ENCODE data around the gene GRAP.

GRAP gene

DNA sequence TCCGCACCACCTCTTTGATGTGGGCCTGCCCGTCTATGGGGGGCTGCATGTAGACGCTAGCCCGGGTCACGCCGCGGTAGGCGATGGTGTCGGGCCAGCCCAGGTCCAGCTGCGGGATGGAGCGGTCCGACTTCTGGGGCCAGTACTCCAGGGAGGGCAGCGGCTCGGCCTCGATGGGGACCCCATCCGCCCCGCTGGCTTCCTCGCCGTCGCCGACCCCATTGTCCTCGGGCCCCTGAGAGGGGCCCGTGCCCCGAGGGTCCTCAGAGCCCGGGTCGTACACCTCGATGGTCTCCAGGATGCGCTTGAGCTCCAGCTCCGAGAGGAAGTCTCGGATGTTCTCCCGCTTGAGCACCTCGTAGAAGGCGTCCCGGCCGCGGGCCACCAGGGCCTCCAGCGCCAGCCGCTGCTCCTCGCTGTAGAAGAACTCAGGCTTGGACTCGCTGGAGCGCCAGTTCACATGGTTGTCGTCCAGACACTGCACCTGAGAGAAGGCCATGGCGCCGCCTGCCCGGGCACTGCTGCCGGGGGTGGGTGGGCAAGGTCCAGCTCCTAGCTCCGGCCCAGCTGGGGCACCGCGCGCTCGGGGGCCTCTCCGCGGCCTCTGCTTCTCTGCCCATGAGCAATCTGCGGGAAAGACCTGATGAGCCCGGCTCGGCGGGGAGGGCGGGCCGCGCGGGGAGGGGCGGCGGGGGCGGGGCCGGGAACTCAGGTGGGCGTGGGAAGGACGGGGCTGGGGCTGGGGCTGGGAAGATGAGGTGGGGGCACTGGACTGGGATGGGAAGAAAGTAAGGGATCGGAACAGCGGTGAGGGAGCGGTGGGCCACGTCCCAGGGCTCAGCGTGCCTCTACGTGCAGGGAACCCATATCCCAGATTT lies 43.0 kb downstream of the GRAP start:
- H3K4me3 ChIP-seq (ENCODE audit: low read depth in 1 of 2, low read length in 2 of 2), result no peak overlapping the region
- H3K36me3 ChIP-seq (ENCODE audit: insufficient read depth, low read length), result no peaks in the 10 kb centered on the region
- H3K27me3 ChIP-seq (ENCODE audit: insufficient read depth, low read length, poor library complexity), result no peaks in the 10 kb centered on the region
- TF ChIP-seq, protein P1, sequence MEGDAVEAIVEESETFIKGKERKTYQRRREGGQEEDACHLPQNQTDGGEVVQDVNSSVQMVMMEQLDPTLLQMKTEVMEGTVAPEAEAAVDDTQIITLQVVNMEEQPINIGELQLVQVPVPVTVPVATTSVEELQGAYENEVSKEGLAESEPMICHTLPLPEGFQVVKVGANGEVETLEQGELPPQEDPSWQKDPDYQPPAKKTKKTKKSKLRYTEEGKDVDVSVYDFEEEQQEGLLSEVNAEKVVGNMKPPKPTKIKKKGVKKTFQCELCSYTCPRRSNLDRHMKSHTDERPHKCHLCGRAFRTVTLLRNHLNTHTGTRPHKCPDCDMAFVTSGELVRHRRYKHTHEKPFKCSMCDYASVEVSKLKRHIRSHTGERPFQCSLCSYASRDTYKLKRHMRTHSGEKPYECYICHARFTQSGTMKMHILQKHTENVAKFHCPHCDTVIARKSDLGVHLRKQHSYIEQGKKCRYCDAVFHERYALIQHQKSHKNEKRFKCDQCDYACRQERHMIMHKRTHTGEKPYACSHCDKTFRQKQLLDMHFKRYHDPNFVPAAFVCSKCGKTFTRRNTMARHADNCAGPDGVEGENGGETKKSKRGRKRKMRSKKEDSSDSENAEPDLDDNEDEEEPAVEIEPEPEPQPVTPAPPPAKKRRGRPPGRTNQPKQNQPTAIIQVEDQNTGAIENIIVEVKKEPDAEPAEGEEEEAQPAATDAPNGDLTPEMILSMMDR (IDR thresholded peaks at IDR 0.05; ENCODE audit: borderline replicate concordance, extremely low read depth, low read length, poor library complexity, severe bottlenecking), result no peak
- no peak for TF ChIP-seq EZH2 (IDR thresholded peaks at IDR 0.05; ENCODE audit: borderline replicate concordance, low read depth, low read length, severe bottlenecking)
- H3K27ac ChIP-seq (ENCODE audit: low read length), result no peak overlapping the region
- DNase-seq (no peak), ATAC-seq (ENCODE audit: insufficient read depth, low read depth) (no peak)
- no peaks in the 10 kb centered on the region for H3K79me2 ChIP-seq (ENCODE audit: insufficient read depth, low read length)
- H3K9me3 ChIP-seq (ENCODE audit: insufficient read depth, low read length, severe bottlenecking), result no peaks in the 10 kb centered on the region
- no peak overlapping the region for H3K9ac ChIP-seq (ENCODE audit: low read depth, low read length)
- no peak overlapping the region for H3K4me2 ChIP-seq (ENCODE audit: insufficient read depth, low read length)
- H3K4me1 ChIP-seq (ENCODE audit: insufficient read depth, low read length), result no peaks in the 10 kb centered on the region
- 0 out of 2 replicates have a peak, but pooled peaks cover 4% of the 10 kb centered on the region for H4K20me1 ChIP-seq (ENCODE audit: insufficient read depth, low read length)
- no peak overlapping the region for H2AFZ ChIP-seq (ENCODE audit: low read depth, low read length)

DNA sequence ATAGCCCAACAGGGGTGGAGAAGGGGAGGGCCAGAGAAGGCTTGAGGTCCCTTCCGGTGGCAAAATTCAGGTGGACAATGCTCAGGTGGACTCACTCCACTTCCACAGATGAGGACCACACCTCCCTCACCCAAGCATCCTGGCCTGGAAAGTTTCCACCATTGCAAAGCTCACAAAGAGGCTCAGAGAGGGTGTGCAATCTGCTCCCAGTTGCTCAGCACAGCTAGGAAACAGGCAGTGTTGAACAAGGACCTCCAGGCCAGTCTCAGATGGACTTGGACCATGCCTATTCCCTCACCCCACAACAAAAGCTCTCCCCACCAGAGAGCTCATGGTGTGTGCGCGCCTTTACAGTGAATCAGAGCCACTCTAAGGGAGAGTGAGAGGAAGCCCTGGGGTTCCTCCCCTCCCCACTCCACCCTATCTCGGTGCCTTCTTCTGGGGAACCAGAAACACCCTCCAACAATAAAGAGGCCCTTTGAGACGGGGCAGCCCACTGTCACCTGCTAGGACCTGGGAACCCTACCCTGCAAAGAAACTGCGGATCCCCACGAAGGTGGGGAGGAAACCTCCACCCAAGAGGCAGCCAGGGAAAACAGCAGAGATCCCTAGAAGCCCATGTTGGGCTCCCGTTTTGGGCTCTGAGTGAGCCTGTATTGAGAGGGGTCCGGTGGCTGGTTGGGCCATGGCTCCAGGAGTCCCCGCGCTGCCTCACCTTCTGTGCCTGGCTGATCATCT lies 43.8 kb downstream of the GRAP start:
- no peak for ATAC-seq (ENCODE audit: insufficient read depth, low read depth)
- no peak for TF ChIP-seq EZH2 (IDR thresholded peaks at IDR 0.05; ENCODE audit: borderline replicate concordance, low read depth, low read length, severe bottlenecking)
- TF ChIP-seq, protein P1 (IDR thresholded peaks at IDR 0.05; ENCODE audit: borderline replicate concordance, extremely low read depth, low read length, poor library complexity, severe bottlenecking), result no peak
- no peak overlapping the region for H3K4me3 ChIP-seq (ENCODE audit: low read depth in 1 of 2, low read length in 2 of 2)
- H3K4me1 ChIP-seq (ENCODE audit: insufficient read depth, low read length), result no peaks in the 10 kb centered on the region
- no peak overlapping the region for H2AFZ ChIP-seq (ENCODE audit: low read depth, low read length)
- 0 out of 2 replicates have a peak, but pooled peaks cover 10% of the 10 kb centered on the region for H4K20me1 ChIP-seq (ENCODE audit: insufficient read depth, low read length)
- H3K36me3 ChIP-seq (ENCODE audit: insufficient read depth, low read length), result no peaks in the 10 kb centered on the region
- H3K4me2 ChIP-seq (ENCODE audit: insufficient read depth, low read length), result no peak overlapping the region
- H3K79me2 ChIP-seq (ENCODE audit: insufficient read depth, low read length), result no peaks in the 10 kb centered on the region
- no peak overlapping the region for H3K9ac ChIP-seq (ENCODE audit: low read depth, low read length)
- DNase-seq, result no peak
- no peaks in the 10 kb centered on the region for H3K27me3 ChIP-seq (ENCODE audit: insufficient read depth, low read length, poor library complexity)
- no peaks in the 10 kb centered on the region for H3K9me3 ChIP-seq (ENCODE audit: insufficient read depth, low read length, severe bottlenecking)
- H3K27ac ChIP-seq (ENCODE audit: low read length), result no peak overlapping the region

DNA sequence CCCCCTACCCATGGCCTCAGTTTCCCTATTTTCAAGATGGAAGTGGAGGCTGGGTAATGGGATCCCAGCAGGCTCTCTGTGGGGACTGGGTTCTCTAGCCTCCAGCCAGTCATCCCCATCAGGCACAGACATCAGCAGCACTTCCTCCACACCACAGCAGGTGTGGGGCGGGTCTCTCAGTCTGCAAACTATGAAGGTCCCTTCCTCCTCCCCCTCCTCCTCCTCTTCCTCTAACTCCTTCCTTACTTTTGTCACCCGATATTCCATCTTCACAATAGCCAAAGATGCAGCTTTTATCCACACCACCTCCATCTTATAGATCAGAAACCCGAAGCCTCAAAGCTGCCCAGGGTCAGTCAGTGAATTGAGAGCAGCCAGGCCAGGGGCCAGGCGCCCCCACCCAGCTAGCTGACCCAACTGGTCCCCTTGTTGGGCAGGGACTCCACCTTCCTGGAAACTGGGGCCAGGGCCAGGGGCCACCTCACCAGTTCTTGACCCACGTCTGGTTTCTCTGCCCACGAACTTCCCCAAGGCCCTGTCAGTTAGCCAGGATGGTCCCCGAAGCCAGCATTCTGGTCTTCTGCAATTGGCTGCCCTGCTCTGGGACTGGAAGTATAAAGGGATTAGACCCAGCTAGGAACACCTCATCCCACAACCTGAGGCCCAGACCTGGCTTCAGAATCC lies 44.7 kb downstream of the GRAP start:
- no peak overlapping the region for H3K4me2 ChIP-seq (ENCODE audit: insufficient read depth, low read length)
- no peaks in the 10 kb centered on the region for H3K4me1 ChIP-seq (ENCODE audit: insufficient read depth, low read length)
- no peaks in the 10 kb centered on the region for H3K27me3 ChIP-seq (ENCODE audit: insufficient read depth, low read length, poor library complexity)
- TF ChIP-seq, protein P1 (IDR thresholded peaks at IDR 0.05; ENCODE audit: borderline replicate concordance, extremely low read depth, low read length, poor library complexity, severe bottlenecking), result no peak
- no peak for TF ChIP-seq EZH2 (IDR thresholded peaks at IDR 0.05; ENCODE audit: borderline replicate concordance, low read depth, low read length, severe bottlenecking)
- no peaks in the 10 kb centered on the region for H3K79me2 ChIP-seq (ENCODE audit: insufficient read depth, low read length)
- H3K9me3 ChIP-seq (ENCODE audit: insufficient read depth, low read length, severe bottlenecking), result no peaks in the 10 kb centered on the region
- 0 out of 2 replicates have a peak, but pooled peaks cover 10% of the 10 kb centered on the region for H4K20me1 ChIP-seq (ENCODE audit: insufficient read depth, low read length)
- no peak for ATAC-seq (ENCODE audit: insufficient read depth, low read depth)
- H3K9ac ChIP-seq (ENCODE audit: low read depth, low read length), result no peak overlapping the region
- H2AFZ ChIP-seq (ENCODE audit: low read depth, low read length), result no peak overlapping the region
- no peak overlapping the region for H3K4me3 ChIP-seq (ENCODE audit: low read depth in 1 of 2, low read length in 2 of 2)
- no peaks in the 10 kb centered on the region for H3K36me3 ChIP-seq (ENCODE audit: insufficient read depth, low read length)
- no peak for DNase-seq
- no peak overlapping the region for H3K27ac ChIP-seq (ENCODE audit: low read length)

All from DND-41 (cell line).